WTC11 (cell line): ENCODE measurements around the gene NEDD4. TPM values are rescaled to one million over a fixed set of nuclear protein-coding genes. Genes with fewer than 3 reads are reported as not detected.

Experiments used
- ATAC-seq: fragments of 200-7000 bp; cut with Tn5 transposase; 2 replicates; pipeline ENCODE4 v1.10.0; 2021; ENCODE audit warnings: mild to moderate bottlenecking, moderate library complexity
- CTCF ChIA-PET: fragments of 300-600 bp; sonication (Branson Sonifier 250); formaldehyde crosslinking; loops from one replicate; lab custom pipeline; 2021; ENCODE audit warnings: antibody characterized with exemption; lab: Charles Lee
- POLR2A ChIA-PET: fragments of 350-600 bp; sonication (Branson Sonifier 250); formaldehyde crosslinking; loops from one replicate; lab custom pipeline; 2021; ENCODE audit warnings: antibody characterized with exemption; lab: Charles Lee
- DNase-seq: peaks from one replicate; pipeline ENCODE4 v3.0.0; 2021; ENCODE audit warnings: low spot score
- H3K27ac Mint-ChIP-seq: 2 replicates; pipeline ENCODE4 v1.8.0; 2021; ENCODE audit warnings: mixed read lengths
- H3K27me3 Mint-ChIP-seq: 2 replicates; pipeline ENCODE4 v1.8.0; 2021; ENCODE audit warnings: low read depth, mild to moderate bottlenecking, moderate library complexity, mixed read lengths
- H3K36me3 Mint-ChIP-seq: 2 replicates; pipeline ENCODE4 v1.8.0; 2021; ENCODE audit warnings: mixed read lengths
- H3K4me1 Mint-ChIP-seq: 2 replicates; pipeline ENCODE4 v1.8.0; 2022; ENCODE audit warnings: mixed read lengths
- H3K4me3 Mint-ChIP-seq: 2 replicates; pipeline ENCODE4 v1.8.0; 2021; ENCODE audit warnings: mild to moderate bottlenecking, moderate library complexity, mixed read lengths
- H3K9me3 Mint-ChIP-seq: 2 replicates; pipeline ENCODE4 v1.8.0; 2021; ENCODE audit warnings: mixed read lengths
- ATF1 ChIP-seq: sonication (generic); formaldehyde crosslinking; IDR thresholded peaks from 2 replicates; pipeline ENCODE4 v1.8.1; 2023; ENCODE audit warnings: mild to moderate bottlenecking, moderate library complexity, missing genetic modification reagents
- FOXK1 ChIP-seq: sonication (generic); formaldehyde crosslinking; IDR thresholded peaks from 2 replicates; pipeline ENCODE4 v1.8.0; 2022; ENCODE audit warnings: mild to moderate bottlenecking, moderate library complexity, missing genetic modification reagents
- JAZF1 ChIP-seq: fragments of 250-450 bp; sonication (Bioruptor Pico); IDR thresholded peaks from 2 replicates; pipeline ENCODE4 v1.9.0; 2021; ENCODE audit warnings: moderate library complexity, mild to moderate bottlenecking, inconsistent platforms
- JUN ChIP-seq: sonication (generic); formaldehyde crosslinking; IDR thresholded peaks from 2 replicates; pipeline ENCODE4 v1.8.0; 2023; ENCODE audit warnings: mild to moderate bottlenecking, missing genetic modification reagents
- MYBL2 ChIP-seq: sonication (generic); formaldehyde crosslinking; IDR thresholded peaks from 2 replicates; pipeline ENCODE4 v1.8.1; 2023; ENCODE audit warnings: mild to moderate bottlenecking, moderate library complexity, missing genetic modification reagents
- NFYB ChIP-seq: sonication (generic); formaldehyde crosslinking; conservative IDR thresholded peaks from 2 replicates; pipeline ENCODE4 v1.8.0; 2022; ENCODE audit warnings: low read depth, missing genetic modification reagents
- NR2C2 ChIP-seq: sonication (generic); formaldehyde crosslinking; IDR thresholded peaks from 2 replicates; pipeline ENCODE4 v1.8.0; 2022; ENCODE audit warnings: mild to moderate bottlenecking, missing genetic modification reagents
- OVOL2 ChIP-seq: fragments of 250-450 bp; sonication (Bioruptor Pico); IDR thresholded peaks from 2 replicates; pipeline ENCODE4 v1.9.0; 2021; ENCODE audit warnings: mild to moderate bottlenecking, borderline replicate concordance
- RELA ChIP-seq: sonication (generic); formaldehyde crosslinking; IDR thresholded peaks from 2 replicates; pipeline ENCODE4 v1.8.1; 2022; ENCODE audit warnings: missing genetic modification reagents, mild to moderate bottlenecking, borderline replicate concordance
- SMAD4 ChIP-seq: sonication (generic); formaldehyde crosslinking; IDR thresholded peaks from 2 replicates; pipeline ENCODE4 v1.8.0; 2022; ENCODE audit warnings: mild to moderate bottlenecking, missing genetic modification reagents
- SP1 ChIP-seq: sonication (generic); formaldehyde crosslinking; conservative IDR thresholded peaks from 2 replicates; pipeline ENCODE4 v1.8.1; 2022; ENCODE audit warnings: missing genetic modification reagents
- ZNF138 ChIP-seq: sonication (generic); formaldehyde crosslinking; conservative IDR thresholded peaks from 2 replicates; pipeline ENCODE4 v1.8.1; 2022; ENCODE audit warnings: mild to moderate bottlenecking, moderate library complexity, missing genetic modification reagents
- ZNF416 ChIP-seq: fragments of 250-450 bp; sonication (Bioruptor Pico); IDR thresholded peaks from 2 replicates; pipeline ENCODE4 v1.9.0; 2021; ENCODE audit warnings: mild to moderate bottlenecking, inconsistent platforms
- total RNA-seq: library from RNA; stranded (reverse); gene quantifications from 3 replicates; pipeline ENCODE4 v1.2.3, GENCODE V29; 2021
- TF ChIP-seq, protein P1 (sequence below): fragments of 250-450 bp; sonication (Bioruptor Pico); IDR thresholded peaks from 2 replicates; pipeline ENCODE4 v1.9.0; 2021; ENCODE audit warnings: mild to moderate bottlenecking
- TF ChIP-seq, protein P2 (sequence below): sonication (generic); formaldehyde crosslinking; IDR thresholded peaks from 2 replicates; pipeline ENCODE4 v1.8.0; 2022; ENCODE audit warnings: mild to moderate bottlenecking, missing genetic modification reagents
- TF ChIP-seq, protein P3 (sequence below): sonication (generic); formaldehyde crosslinking; IDR thresholded peaks from 2 replicates; pipeline ENCODE4 v1.8.1; 2023; ENCODE audit warnings: mild to moderate bottlenecking, missing genetic modification reagents, moderate library complexity
- TF ChIP-seq, protein P4 (sequence below): fragments of 250-450 bp; sonication (Bioruptor Pico); IDR thresholded peaks from 2 replicates; pipeline ENCODE4 v1.8.0; 2021; ENCODE audit warnings: mild to moderate bottlenecking
- TF ChIP-seq, protein P5 (sequence below): fragments of 250-450 bp; sonication (Bioruptor Pico); IDR thresholded peaks from 2 replicates; pipeline ENCODE4 v1.9.0; 2021; ENCODE audit warnings: mild to moderate bottlenecking, borderline replicate concordance
- TF ChIP-seq, protein P6 (sequence below): fragments of 200-600 bp; IDR thresholded peaks from 2 replicates; pipeline ENCODE4 v1.8.0; 2022; ENCODE audit warnings: antibody characterized with exemption
- TF ChIP-seq, protein P7 (sequence below): sonication (generic); formaldehyde crosslinking; IDR thresholded peaks from 2 replicates; pipeline ENCODE4 v1.8.0; 2023; ENCODE audit warnings: missing genetic modification reagents

Gene NEDD4
- total RNA-seq, 1 experiment from 2014 or later = 4.5 TPM

DNA sequence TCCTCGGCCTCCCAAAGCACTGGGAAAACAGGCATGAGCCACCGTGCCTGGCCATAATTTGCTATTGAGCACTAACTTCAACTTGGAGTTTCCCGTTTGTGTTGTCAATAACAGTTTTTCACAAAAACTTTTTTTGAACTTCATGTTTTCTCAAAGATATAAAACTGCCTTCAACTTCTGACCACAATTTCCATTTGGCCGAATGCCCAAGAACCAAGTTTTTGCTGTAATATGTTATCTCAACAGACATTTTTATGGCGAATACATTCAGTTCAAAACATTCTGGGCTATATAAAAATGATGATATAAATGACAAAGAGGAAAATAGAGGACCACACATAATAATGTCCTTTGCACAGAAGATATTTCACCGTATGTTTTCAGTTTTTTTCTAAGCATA lies 56.4 kb downstream of the NEDD4 start:
- Mint-ChIP-seq H3K9me3 (peaks cover 30% of the 10 kb centered on the region), H3K27ac (no peak overlapping the region), H3K36me3 (peaks cover 9% of the 10 kb centered on the region), H3K4me3 (no peak overlapping the region), H3K27me3 (no peaks in the 10 kb centered on the region), H3K4me1 (no peaks in the 10 kb centered on the region)
- CTCF ChIA-PET = no interaction called here
- ATAC-seq (no peak), DNase-seq (no peak)
- POLR2A ChIA-PET = no interaction called here
- TF ChIP-seq, protein P1, sequence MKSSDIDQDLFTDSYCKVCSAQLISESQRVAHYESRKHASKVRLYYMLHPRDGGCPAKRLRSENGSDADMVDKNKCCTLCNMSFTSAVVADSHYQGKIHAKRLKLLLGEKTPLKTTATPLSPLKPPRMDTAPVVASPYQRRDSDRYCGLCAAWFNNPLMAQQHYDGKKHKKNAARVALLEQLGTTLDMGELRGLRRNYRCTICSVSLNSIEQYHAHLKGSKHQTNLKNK (CRISPR knock-in tag) = no peak
- TF ChIP-seq, protein P2, sequence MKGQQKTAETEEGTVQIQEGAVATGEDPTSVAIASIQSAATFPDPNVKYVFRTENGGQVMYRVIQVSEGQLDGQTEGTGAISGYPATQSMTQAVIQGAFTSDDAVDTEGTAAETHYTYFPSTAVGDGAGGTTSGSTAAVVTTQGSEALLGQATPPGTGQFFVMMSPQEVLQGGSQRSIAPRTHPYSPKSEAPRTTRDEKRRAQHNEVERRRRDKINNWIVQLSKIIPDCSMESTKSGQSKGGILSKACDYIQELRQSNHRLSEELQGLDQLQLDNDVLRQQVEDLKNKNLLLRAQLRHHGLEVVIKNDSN = no peak
- TF ChIP-seq, protein P3, sequence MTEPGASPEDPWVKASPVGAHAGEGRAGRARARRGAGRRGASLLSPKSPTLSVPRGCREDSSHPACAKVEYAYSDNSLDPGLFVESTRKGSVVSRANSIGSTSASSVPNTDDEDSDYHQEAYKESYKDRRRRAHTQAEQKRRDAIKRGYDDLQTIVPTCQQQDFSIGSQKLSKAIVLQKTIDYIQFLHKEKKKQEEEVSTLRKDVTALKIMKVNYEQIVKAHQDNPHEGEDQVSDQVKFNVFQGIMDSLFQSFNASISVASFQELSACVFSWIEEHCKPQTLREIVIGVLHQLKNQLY (CRISPR knock-in tag) = no peak
- TF ChIP-seq FOXK1 = no peak
- TF ChIP-seq OVOL2 (CRISPR knock-in tag) = no peak
- no peak for TF ChIP-seq NR2C2 (CRISPR knock-in tag)
- TF ChIP-seq ZNF138 (CRISPR knock-in tag) = no peak
- no peak for TF ChIP-seq ZNF416
- no peak for TF ChIP-seq RELA (CRISPR knock-in tag)
- TF ChIP-seq, protein P4, sequence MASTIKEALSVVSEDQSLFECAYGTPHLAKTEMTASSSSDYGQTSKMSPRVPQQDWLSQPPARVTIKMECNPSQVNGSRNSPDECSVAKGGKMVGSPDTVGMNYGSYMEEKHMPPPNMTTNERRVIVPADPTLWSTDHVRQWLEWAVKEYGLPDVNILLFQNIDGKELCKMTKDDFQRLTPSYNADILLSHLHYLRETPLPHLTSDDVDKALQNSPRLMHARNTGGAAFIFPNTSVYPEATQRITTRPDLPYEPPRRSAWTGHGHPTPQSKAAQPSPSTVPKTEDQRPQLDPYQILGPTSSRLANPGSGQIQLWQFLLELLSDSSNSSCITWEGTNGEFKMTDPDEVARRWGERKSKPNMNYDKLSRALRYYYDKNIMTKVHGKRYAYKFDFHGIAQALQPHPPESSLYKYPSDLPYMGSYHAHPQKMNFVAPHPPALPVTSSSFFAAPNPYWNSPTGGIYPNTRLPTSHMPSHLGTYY (CRISPR knock-in tag) = no peak
- no peak for TF ChIP-seq SP1
- TF ChIP-seq, protein P5, sequence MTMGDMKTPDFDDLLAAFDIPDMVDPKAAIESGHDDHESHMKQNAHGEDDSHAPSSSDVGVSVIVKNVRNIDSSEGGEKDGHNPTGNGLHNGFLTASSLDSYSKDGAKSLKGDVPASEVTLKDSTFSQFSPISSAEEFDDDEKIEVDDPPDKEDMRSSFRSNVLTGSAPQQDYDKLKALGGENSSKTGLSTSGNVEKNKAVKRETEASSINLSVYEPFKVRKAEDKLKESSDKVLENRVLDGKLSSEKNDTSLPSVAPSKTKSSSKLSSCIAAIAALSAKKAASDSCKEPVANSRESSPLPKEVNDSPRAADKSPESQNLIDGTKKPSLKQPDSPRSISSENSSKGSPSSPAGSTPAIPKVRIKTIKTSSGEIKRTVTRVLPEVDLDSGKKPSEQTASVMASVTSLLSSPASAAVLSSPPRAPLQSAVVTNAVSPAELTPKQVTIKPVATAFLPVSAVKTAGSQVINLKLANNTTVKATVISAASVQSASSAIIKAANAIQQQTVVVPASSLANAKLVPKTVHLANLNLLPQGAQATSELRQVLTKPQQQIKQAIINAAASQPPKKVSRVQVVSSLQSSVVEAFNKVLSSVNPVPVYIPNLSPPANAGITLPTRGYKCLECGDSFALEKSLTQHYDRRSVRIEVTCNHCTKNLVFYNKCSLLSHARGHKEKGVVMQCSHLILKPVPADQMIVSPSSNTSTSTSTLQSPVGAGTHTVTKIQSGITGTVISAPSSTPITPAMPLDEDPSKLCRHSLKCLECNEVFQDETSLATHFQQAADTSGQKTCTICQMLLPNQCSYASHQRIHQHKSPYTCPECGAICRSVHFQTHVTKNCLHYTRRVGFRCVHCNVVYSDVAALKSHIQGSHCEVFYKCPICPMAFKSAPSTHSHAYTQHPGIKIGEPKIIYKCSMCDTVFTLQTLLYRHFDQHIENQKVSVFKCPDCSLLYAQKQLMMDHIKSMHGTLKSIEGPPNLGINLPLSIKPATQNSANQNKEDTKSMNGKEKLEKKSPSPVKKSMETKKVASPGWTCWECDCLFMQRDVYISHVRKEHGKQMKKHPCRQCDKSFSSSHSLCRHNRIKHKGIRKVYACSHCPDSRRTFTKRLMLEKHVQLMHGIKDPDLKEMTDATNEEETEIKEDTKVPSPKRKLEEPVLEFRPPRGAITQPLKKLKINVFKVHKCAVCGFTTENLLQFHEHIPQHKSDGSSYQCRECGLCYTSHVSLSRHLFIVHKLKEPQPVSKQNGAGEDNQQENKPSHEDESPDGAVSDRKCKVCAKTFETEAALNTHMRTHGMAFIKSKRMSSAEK (CRISPR knock-in tag) = no peak
- TF ChIP-seq, protein P6, sequence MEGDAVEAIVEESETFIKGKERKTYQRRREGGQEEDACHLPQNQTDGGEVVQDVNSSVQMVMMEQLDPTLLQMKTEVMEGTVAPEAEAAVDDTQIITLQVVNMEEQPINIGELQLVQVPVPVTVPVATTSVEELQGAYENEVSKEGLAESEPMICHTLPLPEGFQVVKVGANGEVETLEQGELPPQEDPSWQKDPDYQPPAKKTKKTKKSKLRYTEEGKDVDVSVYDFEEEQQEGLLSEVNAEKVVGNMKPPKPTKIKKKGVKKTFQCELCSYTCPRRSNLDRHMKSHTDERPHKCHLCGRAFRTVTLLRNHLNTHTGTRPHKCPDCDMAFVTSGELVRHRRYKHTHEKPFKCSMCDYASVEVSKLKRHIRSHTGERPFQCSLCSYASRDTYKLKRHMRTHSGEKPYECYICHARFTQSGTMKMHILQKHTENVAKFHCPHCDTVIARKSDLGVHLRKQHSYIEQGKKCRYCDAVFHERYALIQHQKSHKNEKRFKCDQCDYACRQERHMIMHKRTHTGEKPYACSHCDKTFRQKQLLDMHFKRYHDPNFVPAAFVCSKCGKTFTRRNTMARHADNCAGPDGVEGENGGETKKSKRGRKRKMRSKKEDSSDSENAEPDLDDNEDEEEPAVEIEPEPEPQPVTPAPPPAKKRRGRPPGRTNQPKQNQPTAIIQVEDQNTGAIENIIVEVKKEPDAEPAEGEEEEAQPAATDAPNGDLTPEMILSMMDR = no peak
- TF ChIP-seq SMAD4 (CRISPR knock-in tag) = no peak

DNA sequence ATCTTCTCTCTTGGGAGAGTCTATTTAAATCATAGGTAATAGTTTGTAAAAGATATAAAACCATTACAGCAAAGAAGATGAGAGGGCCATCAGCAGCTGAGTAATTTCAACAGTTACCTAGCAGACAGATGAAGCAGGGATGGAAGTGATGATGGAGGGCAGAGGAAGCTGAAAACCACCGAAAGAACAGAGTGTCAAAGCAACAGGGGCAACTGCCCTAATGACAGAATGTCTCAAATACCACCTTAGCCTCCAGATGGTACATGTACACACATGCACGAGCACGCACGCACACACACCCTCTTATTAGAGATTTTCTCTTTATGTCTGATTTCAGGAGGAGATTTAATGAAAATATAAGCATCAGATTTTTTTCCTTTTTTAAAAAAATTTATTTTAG lies 64.5 kb downstream of the NEDD4 start:
- Mint-ChIP-seq H3K36me3 (peaks cover 7% of the 10 kb centered on the region; the same call in 1 of the 2 replicates), H3K27me3 (no peaks in the 10 kb centered on the region), H3K4me1 (no peaks in the 10 kb centered on the region), H3K27ac (no peak overlapping the region), H3K4me3 (no peak overlapping the region), H3K9me3 (peaks cover 14% of the 10 kb centered on the region)
- TF ChIP-seq ATF1 (CRISPR knock-in tag) (no peak), MYBL2 (CRISPR knock-in tag) (no peak), JAZF1 (CRISPR knock-in tag) (no peak), SP1 (no peak), JUN (CRISPR knock-in tag) (no peak), NFYB (CRISPR knock-in tag) (no peak)
- TF ChIP-seq, protein P7, sequence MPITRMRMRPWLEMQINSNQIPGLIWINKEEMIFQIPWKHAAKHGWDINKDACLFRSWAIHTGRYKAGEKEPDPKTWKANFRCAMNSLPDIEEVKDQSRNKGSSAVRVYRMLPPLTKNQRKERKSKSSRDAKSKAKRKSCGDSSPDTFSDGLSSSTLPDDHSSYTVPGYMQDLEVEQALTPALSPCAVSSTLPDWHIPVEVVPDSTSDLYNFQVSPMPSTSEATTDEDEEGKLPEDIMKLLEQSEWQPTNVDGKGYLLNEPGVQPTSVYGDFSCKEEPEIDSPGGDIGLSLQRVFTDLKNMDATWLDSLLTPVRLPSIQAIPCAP (CRISPR knock-in tag) = no peak
- ChIA-PET POLR2A (no interaction called here), CTCF (interaction anchor here (0.8 kb wide), 1 partner anchor 11 kb away, joined by 4 read pairs; no protein-coding TSS in a partner anchor)
- DNase-seq (no peak), ATAC-seq (no peak)
